ENCODE results near the gene GPR55.

GPR55 gene

DNA sequence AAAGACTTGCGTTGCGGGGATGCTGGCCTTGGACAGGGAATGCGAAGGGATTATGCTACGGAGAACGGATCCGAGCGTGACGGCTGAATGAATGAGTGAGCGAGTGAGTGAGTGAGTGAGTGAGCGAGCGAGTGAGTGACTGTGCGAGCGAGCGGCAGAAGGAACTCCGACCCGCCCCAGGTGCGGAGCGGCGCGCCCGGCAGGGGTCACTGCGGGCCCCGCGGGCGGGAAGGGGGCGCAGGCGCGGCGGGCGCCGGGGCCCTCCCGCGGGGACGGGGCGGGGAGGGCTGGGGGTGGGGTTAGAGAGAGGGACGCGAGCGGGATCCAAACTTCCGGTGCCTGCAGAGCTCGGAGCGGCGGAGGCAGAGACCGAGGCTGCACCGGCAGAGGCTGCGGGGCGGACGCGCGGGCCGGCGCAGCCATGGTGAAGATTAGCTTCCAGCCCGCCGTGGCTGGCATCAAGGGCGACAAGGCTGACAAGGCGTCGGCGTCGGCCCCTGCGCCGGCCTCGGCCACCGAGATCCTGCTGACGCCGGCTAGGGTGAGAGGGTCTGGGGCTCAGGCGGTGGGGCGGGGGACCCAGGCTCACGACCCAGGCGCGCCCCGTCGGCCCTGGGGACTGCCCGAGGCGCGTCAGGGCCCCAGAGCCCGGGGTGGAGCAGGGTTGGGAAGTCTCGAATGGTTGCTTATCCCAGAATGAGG is 60.3 kb downstream of the GPR55 start, which contains the start of gene ITM2C:
Gene ITM2C, plus strand, starts transcription at position 338 of the 702 bp plus-strand sequence. Its CDS starts 84 bp downstream, at position 422.
- peaks cover 25% of the 10 kb centered on the region for H3K4me1 ChIP-seq (ENCODE audit: control insufficient read depth, insufficient read depth, low read length)
- peaks cover 0 to 5% of the 10 kb centered on the region in 2 experiments; a peak in 1 of 3 replicates for H3K36me3 ChIP-seq (ENCODE audit: control insufficient read depth in 2 of 2, insufficient read depth in 1 of 2, low read length in 2 of 2)
- CTCF ChIA-PET: interaction anchor here (0.6 to 1.3 kb wide), 6 partner anchors 12 to 188 kb away, joined by 3 to 6 read pairs (median 4); no protein-coding TSS in a partner anchor
- peak within 1 kb of the TSS; percentile 89 for H3K4me3 ChIP-seq (ENCODE audit: low read depth, low read length)
- H3K27ac ChIP-seq (ENCODE audit: extremely low read depth, low read depth, low read length): peak within 1 kb of the TSS; percentile 65; the same call in 1 of the 2 replicates
- no peaks in the 10 kb centered on the region for H3K9me3 ChIP-seq (ENCODE audit: control insufficient read depth, insufficient read depth, low read depth, low read length)
- POLR2A ChIA-PET: interaction anchor here (0.7 to 1.4 kb wide), 5 partner anchors 8 to 599 kb away, joined by 3 to 7 read pairs (median 4); partner anchors contain the start of gene NCL
- TF ChIP-seq MZF1 (tag by site-specific recombination; IDR thresholded peaks at IDR 0.05; ENCODE audit: borderline replicate concordance): peak; percentile 30; the same call in 1 of the 2 replicates
- TF ChIP-seq ZNF366 (tag by site-specific recombination; conservative IDR thresholded peaks at IDR 0.05): peak; percentile 92
- 0 out of 2 replicates have a peak, but pooled peaks have one; percentile 37 for TF ChIP-seq ZNF2 (tag by site-specific recombination; IDR thresholded peaks at IDR 0.05)
- peak; percentile 87 for TF ChIP-seq ZNF596 (tag by site-specific recombination; IDR thresholded peaks at IDR 0.05)
- TF ChIP-seq PRDM1 (tag by site-specific recombination; IDR thresholded peaks at IDR 0.05): peak; percentile 89
- TF ChIP-seq, protein P1, sequence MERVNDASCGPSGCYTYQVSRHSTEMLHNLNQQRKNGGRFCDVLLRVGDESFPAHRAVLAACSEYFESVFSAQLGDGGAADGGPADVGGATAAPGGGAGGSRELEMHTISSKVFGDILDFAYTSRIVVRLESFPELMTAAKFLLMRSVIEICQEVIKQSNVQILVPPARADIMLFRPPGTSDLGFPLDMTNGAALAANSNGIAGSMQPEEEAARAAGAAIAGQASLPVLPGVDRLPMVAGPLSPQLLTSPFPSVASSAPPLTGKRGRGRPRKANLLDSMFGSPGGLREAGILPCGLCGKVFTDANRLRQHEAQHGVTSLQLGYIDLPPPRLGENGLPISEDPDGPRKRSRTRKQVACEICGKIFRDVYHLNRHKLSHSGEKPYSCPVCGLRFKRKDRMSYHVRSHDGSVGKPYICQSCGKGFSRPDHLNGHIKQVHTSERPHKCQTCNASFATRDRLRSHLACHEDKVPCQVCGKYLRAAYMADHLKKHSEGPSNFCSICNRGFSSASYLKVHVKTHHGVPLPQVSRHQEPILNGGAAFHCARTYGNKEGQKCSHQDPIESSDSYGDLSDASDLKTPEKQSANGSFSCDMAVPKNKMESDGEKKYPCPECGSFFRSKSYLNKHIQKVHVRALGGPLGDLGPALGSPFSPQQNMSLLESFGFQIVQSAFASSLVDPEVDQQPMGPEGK (tag by site-specific recombination; IDR thresholded peaks at IDR 0.05): peak; percentile 58; the same call in 1 of the 2 replicates
- TF ChIP-seq ZNF785 (tag by site-specific recombination; IDR thresholded peaks at IDR 0.05): peak; percentile 91
- TF ChIP-seq, protein P2, sequence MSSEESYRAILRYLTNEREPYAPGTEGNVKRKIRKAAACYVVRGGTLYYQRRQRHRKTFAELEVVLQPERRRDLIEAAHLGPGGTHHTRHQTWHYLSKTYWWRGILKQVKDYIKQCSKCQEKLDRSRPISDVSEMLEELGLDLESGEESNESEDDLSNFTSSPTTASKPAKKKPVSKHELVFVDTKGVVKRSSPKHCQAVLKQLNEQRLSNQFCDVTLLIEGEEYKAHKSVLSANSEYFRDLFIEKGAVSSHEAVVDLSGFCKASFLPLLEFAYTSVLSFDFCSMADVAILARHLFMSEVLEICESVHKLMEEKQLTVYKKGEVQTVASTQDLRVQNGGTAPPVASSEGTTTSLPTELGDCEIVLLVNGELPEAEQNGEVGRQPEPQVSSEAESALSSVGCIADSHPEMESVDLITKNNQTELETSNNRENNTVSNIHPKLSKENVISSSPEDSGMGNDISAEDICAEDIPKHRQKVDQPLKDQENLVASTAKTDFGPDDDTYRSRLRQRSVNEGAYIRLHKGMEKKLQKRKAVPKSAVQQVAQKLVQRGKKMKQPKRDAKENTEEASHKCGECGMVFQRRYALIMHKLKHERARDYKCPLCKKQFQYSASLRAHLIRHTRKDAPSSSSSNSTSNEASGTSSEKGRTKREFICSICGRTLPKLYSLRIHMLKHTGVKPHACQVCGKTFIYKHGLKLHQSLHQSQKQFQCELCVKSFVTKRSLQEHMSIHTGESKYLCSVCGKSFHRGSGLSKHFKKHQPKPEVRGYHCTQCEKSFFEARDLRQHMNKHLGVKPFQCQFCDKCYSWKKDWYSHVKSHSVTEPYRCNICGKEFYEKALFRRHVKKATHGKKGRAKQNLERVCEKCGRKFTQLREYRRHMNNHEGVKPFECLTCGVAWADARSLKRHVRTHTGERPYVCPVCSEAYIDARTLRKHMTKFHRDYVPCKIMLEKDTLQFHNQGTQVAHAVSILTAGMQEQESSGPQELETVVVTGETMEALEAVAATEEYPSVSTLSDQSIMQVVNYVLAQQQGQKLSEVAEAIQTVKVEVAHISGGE (tag by site-specific recombination; conservative IDR thresholded peaks at IDR 0.05; ENCODE audit: low read depth): peak; percentile 73
- peak; percentile 82 for TF ChIP-seq ZEB2 (tag by site-specific recombination; IDR thresholded peaks at IDR 0.05)
- TF ChIP-seq, protein P3, sequence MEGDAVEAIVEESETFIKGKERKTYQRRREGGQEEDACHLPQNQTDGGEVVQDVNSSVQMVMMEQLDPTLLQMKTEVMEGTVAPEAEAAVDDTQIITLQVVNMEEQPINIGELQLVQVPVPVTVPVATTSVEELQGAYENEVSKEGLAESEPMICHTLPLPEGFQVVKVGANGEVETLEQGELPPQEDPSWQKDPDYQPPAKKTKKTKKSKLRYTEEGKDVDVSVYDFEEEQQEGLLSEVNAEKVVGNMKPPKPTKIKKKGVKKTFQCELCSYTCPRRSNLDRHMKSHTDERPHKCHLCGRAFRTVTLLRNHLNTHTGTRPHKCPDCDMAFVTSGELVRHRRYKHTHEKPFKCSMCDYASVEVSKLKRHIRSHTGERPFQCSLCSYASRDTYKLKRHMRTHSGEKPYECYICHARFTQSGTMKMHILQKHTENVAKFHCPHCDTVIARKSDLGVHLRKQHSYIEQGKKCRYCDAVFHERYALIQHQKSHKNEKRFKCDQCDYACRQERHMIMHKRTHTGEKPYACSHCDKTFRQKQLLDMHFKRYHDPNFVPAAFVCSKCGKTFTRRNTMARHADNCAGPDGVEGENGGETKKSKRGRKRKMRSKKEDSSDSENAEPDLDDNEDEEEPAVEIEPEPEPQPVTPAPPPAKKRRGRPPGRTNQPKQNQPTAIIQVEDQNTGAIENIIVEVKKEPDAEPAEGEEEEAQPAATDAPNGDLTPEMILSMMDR (tag by site-specific recombination; IDR thresholded peaks at IDR 0.05): peak; percentile 90
- TF ChIP-seq, protein P4, sequence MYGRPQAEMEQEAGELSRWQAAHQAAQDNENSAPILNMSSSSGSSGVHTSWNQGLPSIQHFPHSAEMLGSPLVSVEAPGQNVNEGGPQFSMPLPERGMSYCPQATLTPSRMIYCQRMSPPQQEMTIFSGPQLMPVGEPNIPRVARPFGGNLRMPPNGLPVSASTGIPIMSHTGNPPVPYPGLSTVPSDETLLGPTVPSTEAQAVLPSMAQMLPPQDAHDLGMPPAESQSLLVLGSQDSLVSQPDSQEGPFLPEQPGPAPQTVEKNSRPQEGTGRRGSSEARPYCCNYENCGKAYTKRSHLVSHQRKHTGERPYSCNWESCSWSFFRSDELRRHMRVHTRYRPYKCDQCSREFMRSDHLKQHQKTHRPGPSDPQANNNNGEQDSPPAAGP (tag by site-specific recombination; IDR thresholded peaks at IDR 0.05): peak; percentile 67
- TF ChIP-seq OSR2 (tag by site-specific recombination; IDR thresholded peaks at IDR 0.05): no peak
- TF ChIP-seq ZNF521 (tag by site-specific recombination; IDR thresholded peaks at IDR 0.05): no peak
- TF ChIP-seq ZNF324 (tag by site-specific recombination; IDR thresholded peaks at IDR 0.05): no peak
- TF ChIP-seq ZBTB17 (tag by site-specific recombination; IDR thresholded peaks at IDR 0.05): peak; percentile 85
- TF ChIP-seq, protein P5, sequence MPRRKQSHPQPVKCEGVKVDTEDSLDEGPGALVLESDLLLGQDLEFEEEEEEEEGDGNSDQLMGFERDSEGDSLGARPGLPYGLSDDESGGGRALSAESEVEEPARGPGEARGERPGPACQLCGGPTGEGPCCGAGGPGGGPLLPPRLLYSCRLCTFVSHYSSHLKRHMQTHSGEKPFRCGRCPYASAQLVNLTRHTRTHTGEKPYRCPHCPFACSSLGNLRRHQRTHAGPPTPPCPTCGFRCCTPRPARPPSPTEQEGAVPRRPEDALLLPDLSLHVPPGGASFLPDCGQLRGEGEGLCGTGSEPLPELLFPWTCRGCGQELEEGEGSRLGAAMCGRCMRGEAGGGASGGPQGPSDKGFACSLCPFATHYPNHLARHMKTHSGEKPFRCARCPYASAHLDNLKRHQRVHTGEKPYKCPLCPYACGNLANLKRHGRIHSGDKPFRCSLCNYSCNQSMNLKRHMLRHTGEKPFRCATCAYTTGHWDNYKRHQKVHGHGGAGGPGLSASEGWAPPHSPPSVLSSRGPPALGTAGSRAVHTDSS (tag by site-specific recombination; IDR thresholded peaks at IDR 0.05): no peak
- 0 out of 2 replicates have a peak, but pooled peaks have one; percentile 52 for TF ChIP-seq SP7 (tag by site-specific recombination; IDR thresholded peaks at IDR 0.05)
- no peak for TF ChIP-seq MEIS1 (CRISPR knock-in tag; IDR thresholded peaks at IDR 0.05; ENCODE audit: borderline replicate concordance)
- peak; percentile 81 for TF ChIP-seq ZIC2 (tag by site-specific recombination; IDR thresholded peaks at IDR 0.05)
- TF ChIP-seq, protein P6, sequence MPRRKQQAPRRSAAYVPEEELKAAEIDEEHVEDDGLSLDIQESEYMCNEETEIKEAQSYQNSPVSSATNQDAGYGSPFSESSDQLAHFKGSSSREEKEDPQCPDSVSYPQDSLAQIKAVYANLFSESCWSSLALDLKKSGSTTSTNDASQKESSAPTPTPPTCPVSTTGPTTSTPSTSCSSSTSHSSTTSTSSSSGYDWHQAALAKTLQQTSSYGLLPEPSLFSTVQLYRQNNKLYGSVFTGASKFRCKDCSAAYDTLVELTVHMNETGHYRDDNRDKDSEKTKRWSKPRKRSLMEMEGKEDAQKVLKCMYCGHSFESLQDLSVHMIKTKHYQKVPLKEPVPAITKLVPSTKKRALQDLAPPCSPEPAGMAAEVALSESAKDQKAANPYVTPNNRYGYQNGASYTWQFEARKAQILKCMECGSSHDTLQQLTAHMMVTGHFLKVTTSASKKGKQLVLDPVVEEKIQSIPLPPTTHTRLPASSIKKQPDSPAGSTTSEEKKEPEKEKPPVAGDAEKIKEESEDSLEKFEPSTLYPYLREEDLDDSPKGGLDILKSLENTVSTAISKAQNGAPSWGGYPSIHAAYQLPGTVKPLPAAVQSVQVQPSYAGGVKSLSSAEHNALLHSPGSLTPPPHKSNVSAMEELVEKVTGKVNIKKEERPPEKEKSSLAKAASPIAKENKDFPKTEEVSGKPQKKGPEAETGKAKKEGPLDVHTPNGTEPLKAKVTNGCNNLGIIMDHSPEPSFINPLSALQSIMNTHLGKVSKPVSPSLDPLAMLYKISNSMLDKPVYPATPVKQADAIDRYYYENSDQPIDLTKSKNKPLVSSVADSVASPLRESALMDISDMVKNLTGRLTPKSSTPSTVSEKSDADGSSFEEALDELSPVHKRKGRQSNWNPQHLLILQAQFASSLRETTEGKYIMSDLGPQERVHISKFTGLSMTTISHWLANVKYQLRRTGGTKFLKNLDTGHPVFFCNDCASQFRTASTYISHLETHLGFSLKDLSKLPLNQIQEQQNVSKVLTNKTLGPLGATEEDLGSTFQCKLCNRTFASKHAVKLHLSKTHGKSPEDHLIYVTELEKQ (tag by site-specific recombination; IDR thresholded peaks at IDR 0.05; ENCODE audit: borderline replicate concordance): peak; percentile 55; the same call in 1 of the 2 replicates
- 0 out of 2 replicates have a peak, but pooled peaks have one; percentile 46 for TF ChIP-seq ZNF423 (tag by site-specific recombination; IDR thresholded peaks at IDR 0.05)
- TF ChIP-seq ZNF24 (tag by site-specific recombination; IDR thresholded peaks at IDR 0.05): peak; percentile 99
- no peak for TF ChIP-seq ZNF792 (tag by site-specific recombination; IDR thresholded peaks at IDR 0.05)
